Natural killer cell (primary cell): ENCODE measurements around the gene ANKRD44. TPM values are rescaled to one million over a fixed set of nuclear protein-coding genes. Genes with fewer than 3 reads are reported as not detected.

ENCODE experiments used
- ATAC-seq, 3 donors: fragments of 150-1000 bp in 2 of 3; fragments of 200-7000 bp in 1 of 3; cut with Tn5 transposase; 1 replicate in 1 of 3; 2 replicates in 2 of 3; pipeline ENCODE4 v1.10.0; 2021; ENCODE audit warnings: mild to moderate bottlenecking in 2 of 3, moderate library complexity in 2 of 3
- DNase-seq, 2 donors: peaks; one replicate each; pipeline versions ENCODE4 v3.0.0 to v3.0.0-alpha.2; 2013 to 2021; ENCODE audit warnings: mixed read lengths in 1 of 2
- H3K27ac ChIP-seq: one replicate; pipeline ENCODE4 v1.5.1; 2013; ENCODE audit warnings: mild to moderate bottlenecking, low read length
- H3K27me3 ChIP-seq: one replicate; pipeline ENCODE4 v1.6.1; 2013; ENCODE audit warnings: low read length; ENCODE audit not compliant: control insufficient read depth, insufficient read depth
- H3K36me3 ChIP-seq: one replicate; pipeline ENCODE4 v1.6.1; 2013; ENCODE audit warnings: low read length; ENCODE audit not compliant: control insufficient read depth, insufficient read depth
- H3K4me1 ChIP-seq: one replicate; pipeline ENCODE4 v1.6.1; 2013; ENCODE audit warnings: low read length; ENCODE audit not compliant: control insufficient read depth, insufficient read depth
- H3K4me3 ChIP-seq: one replicate; pipeline ENCODE4 v1.5.1; 2013; ENCODE audit warnings: low read length
- H3K9me3 ChIP-seq: one replicate; pipeline ENCODE4 v1.6.1; 2013; ENCODE audit warnings: low read length; ENCODE audit not compliant: control insufficient read depth, insufficient read depth
- H3K27ac Mint-ChIP-seq, 2 donors: one replicate each; pipeline ENCODE4 v1.8.0; 2022; ENCODE audit warnings: mild to moderate bottlenecking in 2 of 2, mixed read lengths in 2 of 2, moderate library complexity in 1 of 2
- H3K27me3 Mint-ChIP-seq, 2 donors: one replicate each; pipeline ENCODE4 v1.8.0; 2022; ENCODE audit warnings: low read depth in 2 of 2, mixed read lengths in 2 of 2
- H3K36me3 Mint-ChIP-seq: one replicate; pipeline ENCODE4 v1.8.0; 2022; ENCODE audit warnings: mixed read lengths
- H3K4me1 Mint-ChIP-seq, 2 donors: one replicate each; pipeline ENCODE4 v1.8.0; 2022; ENCODE audit warnings: mixed read lengths in 2 of 2
- H3K4me3 Mint-ChIP-seq: one replicate; pipeline ENCODE4 v1.8.0; 2022; ENCODE audit warnings: mild to moderate bottlenecking, moderate library complexity, mixed read lengths
- H3K9me3 Mint-ChIP-seq, 2 donors: one replicate each; pipeline ENCODE4 v1.8.0; 2022; ENCODE audit warnings: mixed read lengths in 2 of 2
- CTCF ChIP-seq: fragments of 200-600 bp; IDR thresholded peaks from one replicate; pipeline ENCODE4 v1.8.0; 2022; ENCODE audit warnings: antibody characterized with exemption
- WGBS: methylation state at CpG from one replicate; pipeline ENCODE4 v1.1.7; 2013; ENCODE audit warnings: missing lambda C conversion rate; ENCODE audit not compliant: insufficient coverage; 5-methylcytosine and 5-hydroxymethylcytosine counted together
- intact Hi-C: fragments of 100-400 bp; cut with micrococcal nuclease; formaldehyde crosslinking; loops from one replicate; pipeline ENCODE4 v1.14.2; 2022
- total RNA-seq, 4 donors: library from RNA; stranded (reverse); fragments of 120-200 nt in 1 of 4; gene quantifications; one replicate each; pipeline versions ENCODE4 v1.2.3 to v1.2.4, GENCODE V29; 2013 to 2022

The ANKRD44 gene
- total RNA-seq, 3 donors from 2014 or later (not counting 1 experiment from before 2014, with no cell fraction given) = 252 to 376 (median 311) TPM

DNA sequence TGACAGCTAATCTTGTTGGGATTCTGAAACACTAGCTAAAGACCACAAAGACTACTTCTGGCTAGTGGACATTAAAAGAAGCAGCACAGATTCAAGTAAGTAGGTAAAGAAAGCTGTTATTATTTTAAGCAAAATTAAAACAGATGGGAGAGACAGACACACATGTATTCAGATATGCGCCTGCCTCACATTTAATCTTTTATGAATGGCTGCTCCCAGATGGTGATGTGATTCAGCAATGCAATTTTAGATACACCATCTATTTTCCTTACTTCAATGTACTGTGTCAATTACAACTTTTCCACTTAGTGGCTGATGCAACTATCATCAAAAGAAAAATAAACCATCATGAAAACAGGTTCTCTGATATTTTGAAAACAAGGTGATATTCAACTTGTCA lies 251.1 kb downstream of the ANKRD44 start:
- H3K36me3 ChIP-seq = peaks cover 60% of the 10 kb centered on the region
- H3K4me3 Mint-ChIP-seq = no peak overlapping the region
- WGBS = 100% methylated on average over 1 of the region's 1 CpG
- H3K27me3 ChIP-seq = no peaks in the 10 kb centered on the region
- peak overlapping the region; percentile 43 to 45 for H3K27ac Mint-ChIP-seq
- peaks cover 8% of the 10 kb centered on the region for H3K4me1 ChIP-seq
- peaks cover 3 to 9% of the 10 kb centered on the region in 2 donors for H3K9me3 Mint-ChIP-seq
- DNase-seq = no peak
- no peaks in the 10 kb centered on the region for H3K27me3 Mint-ChIP-seq
- peaks cover 3% of the 10 kb centered on the region for H3K9me3 ChIP-seq
- H3K4me1 Mint-ChIP-seq = peaks cover 38% of the 10 kb centered on the region in 2 donors
- intact Hi-C loops = no loop called here
- no peak overlapping the region for H3K4me3 ChIP-seq
- no peak overlapping the region for H3K27ac ChIP-seq
- no peak for TF ChIP-seq CTCF
- peaks cover 15% of the 10 kb centered on the region for H3K36me3 Mint-ChIP-seq
- ATAC-seq = no peak

- Mint-ChIP-seq H3K9me3 (peaks cover 3 to 9% of the 10 kb centered on the region in 2 donors), H3K27ac (peak overlapping the region; percentile 43 to 45), H3K36me3 (peaks cover 15% of the 10 kb centered on the region), H3K4me1 (peaks cover 33 to 35% of the 10 kb centered on the region in 2 donors), H3K27me3 (no peaks in the 10 kb centered on the region), H3K4me3 (no peak overlapping the region)
- peaks cover 66% of the 10 kb centered on the region for H3K36me3 ChIP-seq
- H3K9me3 ChIP-seq = peaks cover 3% of the 10 kb centered on the region
- ATAC-seq = no peak
- intact Hi-C loops = no loop called here
- H3K4me3 ChIP-seq = no peak overlapping the region
- no peak for TF ChIP-seq CTCF
- no peaks in the 10 kb centered on the region for H3K27me3 ChIP-seq
- H3K4me1 ChIP-seq = peaks cover 8% of the 10 kb centered on the region
- 100% methylated on average over 1 of the region's 1 CpG for WGBS
- no peak for DNase-seq
- H3K27ac ChIP-seq = no peak overlapping the region
Observed at GRCh38 chr2:197058777-197059300, 251.7 kb downstream of the ANKRD44 start.

- TF ChIP-seq CTCF = no peak
- whole genome bisulfite sequencing = 100% methylated on average over 1 of the region's 2 CpGs
- peaks cover 15% of the 10 kb centered on the region for H3K36me3 Mint-ChIP-seq
- no peak for ATAC-seq
- peaks cover 3 to 9% of the 10 kb centered on the region in 2 donors for H3K9me3 Mint-ChIP-seq
- Histone ChIP-seq H3K9me3 (peaks cover 3% of the 10 kb centered on the region), H3K27ac (no peak overlapping the region), H3K36me3 (peaks cover 69% of the 10 kb centered on the region), H3K27me3 (no peaks in the 10 kb centered on the region), H3K4me3 (no peak overlapping the region), H3K4me1 (peaks cover 7% of the 10 kb centered on the region)
- intact Hi-C loops = no loop called here
- peaks cover 25 to 27% of the 10 kb centered on the region in 2 donors for H3K4me1 Mint-ChIP-seq
- no peak for DNase-seq
- H3K27ac Mint-ChIP-seq = peak overlapping the region; percentile 43 to 45
- H3K4me3 Mint-ChIP-seq = no peak overlapping the region
- no peaks in the 10 kb centered on the region for H3K27me3 Mint-ChIP-seq
Observed at GRCh38 chr2:197057959-197058358, 252.6 kb downstream of the ANKRD44 start.

DNA sequence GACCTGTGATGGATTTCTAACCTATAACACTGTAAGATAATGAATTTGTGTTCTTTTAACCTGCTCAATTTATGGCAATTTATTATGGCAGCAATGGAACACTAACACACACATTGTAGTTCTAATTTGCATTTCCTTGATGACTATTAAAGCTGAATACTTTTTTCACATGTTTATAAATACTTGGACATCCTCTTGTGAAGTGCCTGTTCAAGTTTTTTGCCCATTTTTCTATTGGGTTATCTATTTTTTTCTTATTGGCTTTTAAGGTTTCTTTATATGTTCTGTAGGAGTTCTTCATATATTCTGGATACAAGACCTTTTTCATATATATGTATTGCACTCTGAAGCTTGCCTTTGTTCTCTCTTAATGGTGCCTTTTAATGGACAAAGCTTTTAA lies 255.5 kb downstream of the ANKRD44 start:
- H3K27ac ChIP-seq = no peak overlapping the region
- peaks cover 7% of the 10 kb centered on the region in 2 donors for H3K4me1 Mint-ChIP-seq
- no peaks in the 10 kb centered on the region for H3K4me1 ChIP-seq
- intact Hi-C loops = no loop called here
- H3K27ac Mint-ChIP-seq = peak overlapping the region; percentile 72 to 82
- H3K27me3 Mint-ChIP-seq = no peaks in the 10 kb centered on the region
- no peaks in the 10 kb centered on the region for H3K27me3 ChIP-seq
- H3K4me3 ChIP-seq = no peak overlapping the region
- H3K4me3 Mint-ChIP-seq = no peak overlapping the region
- no peak for DNase-seq
- ATAC-seq = no peak
- peaks cover 3% of the 10 kb centered on the region for H3K9me3 ChIP-seq
- H3K36me3 ChIP-seq = peaks cover 63% of the 10 kb centered on the region
- peaks cover 3 to 9% of the 10 kb centered on the region in 2 donors for H3K9me3 Mint-ChIP-seq
- peaks cover 16% of the 10 kb centered on the region for H3K36me3 Mint-ChIP-seq
- TF ChIP-seq CTCF = no peak
